Transverse colon (tissue), 4 donors: ENCODE measurements around the gene BNIP5. TPM values are rescaled to one million over a fixed set of nuclear protein-coding genes. Genes with fewer than 3 reads are reported as not detected.

Source experiments
- DNase-seq: peaks from one replicate; pipeline ENCODE4 v3.0.0-alpha.2; 2019
- H3K27ac ChIP-seq, 4 donors: fragments of 200-600 bp; sonication (generic); 2 replicates each; pipeline ENCODE4 v1.5.1; 2016 to 2018; ENCODE audit warnings: inconsistent platforms in 4 of 4
- H3K27me3 ChIP-seq: fragments of 200-600 bp; sonication (generic); 2 replicates; pipeline ENCODE4 v1.5.1; 2017; ENCODE audit warnings: inconsistent platforms
- H3K36me3 ChIP-seq, 4 donors: fragments of 200-600 bp; sonication (generic); 2 replicates each; pipeline ENCODE4 v1.5.1; 2017 to 2019; ENCODE audit warnings: inconsistent platforms in 4 of 4
- H3K4me1 ChIP-seq, 4 donors: fragments of 200-600 bp; sonication (generic); 2 replicates each; pipeline ENCODE4 v1.5.1; 2017 to 2020; ENCODE audit warnings: inconsistent platforms in 4 of 4
- H3K4me3 ChIP-seq, 4 donors: fragments of 200-600 bp; sonication (generic); 1 replicate in 1 of 4; 2 replicates in 3 of 4; pipeline versions ENCODE4 v1.5.1 to v1.6.1; 2017 to 2019; ENCODE audit warnings: inconsistent platforms in 4 of 4
- H3K9me3 ChIP-seq, 2 donors: fragments of 200-600 bp; sonication (generic); 2 replicates each; pipeline ENCODE4 v1.5.1; 2017 to 2019; ENCODE audit warnings: inconsistent platforms in 2 of 2
- EP300 ChIP-seq: sonication (generic); formaldehyde crosslinking; IDR thresholded peaks from one replicate; pipeline ENCODE4 v1.6.1; 2017; ENCODE audit warnings: antibody characterized with exemption, low read depth
- POLR2A ChIP-seq: fragments of 450-650 bp; IDR thresholded peaks from one replicate; pipeline ENCODE4 v1.6.1; 2016; ENCODE audit warnings: antibody characterized with exemption, mild to moderate bottlenecking, moderate library complexity
- POLR2AphosphoS5 ChIP-seq, 3 donors: sonication (generic); formaldehyde crosslinking; IDR thresholded peaks; one replicate each; pipeline ENCODE4 v1.6.1; 2016; ENCODE audit warnings: antibody characterized with exemption in 3 of 3
- WGBS, 2 donors: methylation state at CpG; one replicate each; pipeline ENCODE4 v1.1.5; 2018; ENCODE audit warnings: low coverage in 1 of 2; 5-methylcytosine and 5-hydroxymethylcytosine counted together
- in situ Hi-C, 4 donors: fragments of 200-750 bp; cut with MboI; loops; one replicate each; pipeline versions ENCODE4 v1.15.0 to v1.15.1; 2017; ENCODE audit warnings: low sequenced_read_pairs in 3 of 4, low pct_ligation_motif_present in 1 of 4, low pct_unique_long_range_greater_than_20kb in 1 of 4
- intact Hi-C: fragments of 100-400 bp; cut with DNase I; formaldehyde crosslinking; loops from one replicate; pipeline ENCODE4 v1.15.1; 2023; ENCODE audit warnings: low total_unique reads
- total RNA-seq, 4 donors: library from RNA; depleted of rRNA; stranded (reverse); fragments of >200 nt; gene quantifications; one replicate each; pipeline ENCODE4 v1.1.0, GENCODE V29; 2016
- TF ChIP-seq, protein P1 (sequence below), 5 experiments: fragments of 200-600 bp in 3 of 5; fragments of 450-650 bp in 2 of 5; sonication (generic) in 3 of 5; IDR thresholded peaks; 1 replicate in 2 of 5; 2 replicates in 3 of 5; pipeline ENCODE4 v1.5.1; 2016 to 2017; ENCODE audit warnings: antibody characterized with exemption in 5 of 5, inconsistent platforms in 3 of 5, mild to moderate bottlenecking in 2 of 5, moderate library complexity in 1 of 5

Gene BNIP5
- total RNA-seq, 4 donors from 2014 or later = 6.0 to 23.6 (median 14.1) TPM

GRCh38 chr6:36276581-36277536, 59.8 kb downstream of the BNIP5 start:
- in situ Hi-C loops = no loop called here

GRCh38 chr6:36273802-36274514, 62.7 kb downstream of the BNIP5 start:
- in situ Hi-C loops = no loop called here
- no peaks in the 10 kb centered on the region for H3K36me3 ChIP-seq
- TF ChIP-seq POLR2AphosphoS5 (IDR thresholded peaks at IDR 0.05) (no peak), EP300 (no peak), POLR2A (no peak)
- TF ChIP-seq, protein P1, sequence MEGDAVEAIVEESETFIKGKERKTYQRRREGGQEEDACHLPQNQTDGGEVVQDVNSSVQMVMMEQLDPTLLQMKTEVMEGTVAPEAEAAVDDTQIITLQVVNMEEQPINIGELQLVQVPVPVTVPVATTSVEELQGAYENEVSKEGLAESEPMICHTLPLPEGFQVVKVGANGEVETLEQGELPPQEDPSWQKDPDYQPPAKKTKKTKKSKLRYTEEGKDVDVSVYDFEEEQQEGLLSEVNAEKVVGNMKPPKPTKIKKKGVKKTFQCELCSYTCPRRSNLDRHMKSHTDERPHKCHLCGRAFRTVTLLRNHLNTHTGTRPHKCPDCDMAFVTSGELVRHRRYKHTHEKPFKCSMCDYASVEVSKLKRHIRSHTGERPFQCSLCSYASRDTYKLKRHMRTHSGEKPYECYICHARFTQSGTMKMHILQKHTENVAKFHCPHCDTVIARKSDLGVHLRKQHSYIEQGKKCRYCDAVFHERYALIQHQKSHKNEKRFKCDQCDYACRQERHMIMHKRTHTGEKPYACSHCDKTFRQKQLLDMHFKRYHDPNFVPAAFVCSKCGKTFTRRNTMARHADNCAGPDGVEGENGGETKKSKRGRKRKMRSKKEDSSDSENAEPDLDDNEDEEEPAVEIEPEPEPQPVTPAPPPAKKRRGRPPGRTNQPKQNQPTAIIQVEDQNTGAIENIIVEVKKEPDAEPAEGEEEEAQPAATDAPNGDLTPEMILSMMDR (IDR thresholded peaks at IDR 0.05) = no peak
- H3K4me3 ChIP-seq = no peak overlapping the region
- WGBS, 2 donors = 61 to 71% methylated on average over 12 to 15 of the region's 15 CpGs
- intact Hi-C loops = no loop called here
- H3K27me3 ChIP-seq = peaks cover 14% of the 10 kb centered on the region
- H3K9me3 ChIP-seq = no peaks in the 10 kb centered on the region
- DNase-seq = no peak
- no peaks in the 10 kb centered on the region for H3K4me1 ChIP-seq
- H3K27ac ChIP-seq = no peak overlapping the region

More at GRCh38 chr6:36276581-36277536, 59.8 kb downstream of the BNIP5 start:
- 80 to 84% methylated on average over 11 to 13 of the region's 13 CpGs for WGBS, 2 donors
- DNase-seq = no peak
- Histone ChIP-seq H3K9me3 (no peaks in the 10 kb centered on the region), H3K4me3 (no peak overlapping the region), H3K4me1 (no peaks in the 10 kb centered on the region), H3K36me3 (no peaks in the 10 kb centered on the region), H3K27me3 (peaks cover 2% of the 10 kb centered on the region), H3K27ac (no peak overlapping the region)
- intact Hi-C loops = no loop called here
- no peak for TF ChIP-seq POLR2AphosphoS5 (IDR thresholded peaks at IDR 0.05)
- no peak for TF ChIP-seq POLR2A
- TF ChIP-seq, protein P1 (IDR thresholded peaks at IDR 0.05) = no peak
- no peak for TF ChIP-seq EP300

DNA sequence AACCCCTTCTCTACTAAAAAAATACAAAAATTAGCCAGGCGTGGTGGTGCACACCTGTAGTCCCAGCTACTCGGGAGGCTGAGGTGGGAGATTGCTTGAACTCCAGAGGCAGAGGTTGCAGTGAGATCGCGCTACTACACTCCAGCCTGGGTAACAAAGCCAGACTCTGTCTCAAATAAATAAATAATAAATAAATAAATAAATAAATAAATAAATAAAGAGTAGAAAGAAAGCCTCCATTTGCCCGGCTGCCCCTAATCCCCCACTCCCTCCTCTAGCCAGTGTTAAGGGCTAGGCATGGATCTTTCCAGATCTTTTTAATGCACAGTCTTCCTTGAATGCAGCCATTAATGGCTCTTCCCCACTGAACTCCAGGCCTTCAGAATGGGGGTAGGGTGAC, 63.6 kb downstream of the BNIP5 start:
- Histone ChIP-seq H3K4me3 (no peak overlapping the region), H3K27me3 (peaks cover 14% of the 10 kb centered on the region), H3K4me1 (peaks cover 0 to 6% (median 0%) of the 10 kb centered on the region in 4 donors), H3K9me3 (no peaks in the 10 kb centered on the region), H3K36me3 (no peaks in the 10 kb centered on the region), H3K27ac (no peak overlapping the region)
- DNase-seq = no peak
- WGBS, 2 donors = 92 to 100% methylated on average over 2 to 5 of the region's 5 CpGs
- TF ChIP-seq, protein P1 (IDR thresholded peaks at IDR 0.05) = no peak
- no peak for TF ChIP-seq POLR2A
- no peak for TF ChIP-seq POLR2AphosphoS5 (IDR thresholded peaks at IDR 0.05)
- TF ChIP-seq EP300 = no peak
- in situ Hi-C loops (no loop called here), intact Hi-C loops (no loop called here)

GRCh38 chr6:36272234-36272633, 64.5 kb downstream of the BNIP5 start:
- peaks cover 0 to 6% (median 0%) of the 10 kb centered on the region in 4 donors for H3K4me1 ChIP-seq
- no peak for DNase-seq
- 70 to 87% methylated on average over 2 to 8 of the region's 8 CpGs for WGBS, 2 donors
- intact Hi-C loops = no loop called here
- TF ChIP-seq EP300 (no peak), POLR2AphosphoS5 (IDR thresholded peaks at IDR 0.05) (no peak), POLR2A (no peak)
- TF ChIP-seq, protein P1 (IDR thresholded peaks at IDR 0.05) = no peak
- H3K9me3 ChIP-seq = no peaks in the 10 kb centered on the region
- in situ Hi-C loops = no loop called here
- no peaks in the 10 kb centered on the region for H3K36me3 ChIP-seq
- peaks cover 14% of the 10 kb centered on the region for H3K27me3 ChIP-seq
- H3K4me3 ChIP-seq = no peak overlapping the region
- no peak overlapping the region for H3K27ac ChIP-seq
